ENCODE data around the gene CCHCR1. TPM values are rescaled to one million over a fixed set of nuclear protein-coding genes. Genes with fewer than 3 reads are reported as not detected.

CCHCR1 gene
- total RNA-seq, 2 donors from 2014 or later: 11.1 to 31.6 TPM

DNA sequence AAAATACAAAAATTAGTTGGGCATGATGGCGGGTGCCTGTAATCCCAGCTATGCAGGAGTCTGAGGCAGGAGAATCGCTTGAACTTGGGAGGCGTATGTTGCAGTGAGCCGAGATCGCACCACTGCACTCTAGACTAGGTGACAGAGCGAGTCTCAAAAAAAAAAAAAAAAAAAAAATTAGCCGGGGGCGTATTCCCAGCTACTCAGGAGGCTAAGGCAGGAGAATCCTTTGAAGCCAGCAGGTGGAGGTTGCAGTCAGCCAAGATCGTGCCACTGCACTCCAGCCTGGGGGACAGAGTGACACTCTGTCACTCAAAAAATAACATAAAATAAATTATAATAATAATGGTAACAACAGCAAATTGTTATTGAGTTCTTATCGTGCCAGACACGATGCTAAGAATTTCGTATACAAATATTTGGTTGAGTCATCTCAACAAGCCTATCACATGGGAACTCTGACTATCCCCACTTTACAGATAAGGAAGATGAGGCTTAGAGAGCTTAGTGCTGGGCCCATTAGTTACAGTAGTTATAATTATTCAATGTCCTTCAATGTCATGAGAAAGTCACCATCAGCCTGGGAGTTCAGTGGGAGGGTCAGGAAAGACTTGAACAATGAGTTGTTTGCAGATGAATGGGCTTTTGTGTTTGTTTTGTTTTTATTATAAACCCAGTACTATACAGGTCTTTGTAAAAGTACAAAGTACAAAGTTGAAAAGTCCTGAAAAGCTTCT, 64.7 kb downstream of the CCHCR1 start:
- H3K27me3 ChIP-seq (replicated peaks; ENCODE audit: insufficient read depth): no peaks in the 10 kb centered on the region
- H3K27ac ChIP-seq: no peak overlapping the region
- no peak overlapping the region for H3K4me3 ChIP-seq
- H3K4me1 ChIP-seq (ENCODE audit: control insufficient read depth in 1 of 2, low read depth in 2 of 2): no peaks in the 10 kb centered on the region
- H3K36me3 ChIP-seq: no peaks in the 10 kb centered on the region
- ATAC-seq (ENCODE audit: insufficient number of reproducible peaks, low FRiP score, low read depth): no peak
- no peaks in the 10 kb centered on the region for H3K9me3 ChIP-seq
- DNase-seq (ENCODE audit: low spot score): no peak
- TF ChIP-seq, protein P1, sequence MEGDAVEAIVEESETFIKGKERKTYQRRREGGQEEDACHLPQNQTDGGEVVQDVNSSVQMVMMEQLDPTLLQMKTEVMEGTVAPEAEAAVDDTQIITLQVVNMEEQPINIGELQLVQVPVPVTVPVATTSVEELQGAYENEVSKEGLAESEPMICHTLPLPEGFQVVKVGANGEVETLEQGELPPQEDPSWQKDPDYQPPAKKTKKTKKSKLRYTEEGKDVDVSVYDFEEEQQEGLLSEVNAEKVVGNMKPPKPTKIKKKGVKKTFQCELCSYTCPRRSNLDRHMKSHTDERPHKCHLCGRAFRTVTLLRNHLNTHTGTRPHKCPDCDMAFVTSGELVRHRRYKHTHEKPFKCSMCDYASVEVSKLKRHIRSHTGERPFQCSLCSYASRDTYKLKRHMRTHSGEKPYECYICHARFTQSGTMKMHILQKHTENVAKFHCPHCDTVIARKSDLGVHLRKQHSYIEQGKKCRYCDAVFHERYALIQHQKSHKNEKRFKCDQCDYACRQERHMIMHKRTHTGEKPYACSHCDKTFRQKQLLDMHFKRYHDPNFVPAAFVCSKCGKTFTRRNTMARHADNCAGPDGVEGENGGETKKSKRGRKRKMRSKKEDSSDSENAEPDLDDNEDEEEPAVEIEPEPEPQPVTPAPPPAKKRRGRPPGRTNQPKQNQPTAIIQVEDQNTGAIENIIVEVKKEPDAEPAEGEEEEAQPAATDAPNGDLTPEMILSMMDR (IDR thresholded peaks at IDR 0.05): no peak

Other genes starting within 250 kb of the CCHCR1 start
- gene GTF2H4, start 249.6 kb downstream of the CCHCR1 start, total RNA-seq: 10 to 100 TPM; 14.9 to 42.2 TPM
- gene VARS2, start 243.6 kb downstream of the CCHCR1 start, total RNA-seq: 10 to 100 TPM; 20.2 to 26.0 TPM
- not detected for gene SFTA2, start 225.6 kb downstream of the CCHCR1 start, total RNA-seq
- 10 to 100 TPM in 1 of 2 donors, not detected in 1; 13.8 TPM for gene MUCL3, start 216.8 kb downstream of the CCHCR1 start, total RNA-seq
- not detected for gene MUC21, start 174.1 kb downstream of the CCHCR1 start, total RNA-seq
- gene MUC22, start 147.3 kb downstream of the CCHCR1 start, total RNA-seq: not detected
- not detected for gene C6orf15, start 45.2 kb downstream of the CCHCR1 start, total RNA-seq
- 1 to 10 TPM; 3.7 to 6.8 TPM for gene PSORS1C1, start 43.0 kb downstream of the CCHCR1 start, total RNA-seq
- gene CDSN, start 37.4 kb downstream of the CCHCR1 start, total RNA-seq: 1 to 10 TPM in 1 of 2 donors, under 1 TPM in 1; 0.28 to 1.6 TPM
- not detected for gene PSORS1C2, start 18.7 kb downstream of the CCHCR1 start, total RNA-seq
- 10 to 100 TPM in 1 of 2 donors, 1 to 10 TPM in 1; 1.6 to 15.7 TPM for gene TCF19, start 787 bp upstream of the CCHCR1 start, total RNA-seq
- gene POU5F1, start 12.9 kb upstream of the CCHCR1 start, total RNA-seq: 10 to 100 TPM in 1 of 2 donors, 1 to 10 TPM in 1; 4.0 to 12.9 TPM
- 100 to 1,000 TPM; 321 to 782 TPM for gene HLA-C, start 114.3 kb upstream of the CCHCR1 start, total RNA-seq
- gene HLA-B, start 199.4 kb upstream of the CCHCR1 start, total RNA-seq: 100 to 1,000 TPM; 552 to 852 TPM
- 10 to 100 TPM; 15.0 to 16.4 TPM for gene MICA, start 245.8 kb upstream of the CCHCR1 start, total RNA-seq

All from thoracic aorta (tissue), 2 donors.